ENCODE results near the gene ABI3BP.

Gene ABI3BP

DNA sequence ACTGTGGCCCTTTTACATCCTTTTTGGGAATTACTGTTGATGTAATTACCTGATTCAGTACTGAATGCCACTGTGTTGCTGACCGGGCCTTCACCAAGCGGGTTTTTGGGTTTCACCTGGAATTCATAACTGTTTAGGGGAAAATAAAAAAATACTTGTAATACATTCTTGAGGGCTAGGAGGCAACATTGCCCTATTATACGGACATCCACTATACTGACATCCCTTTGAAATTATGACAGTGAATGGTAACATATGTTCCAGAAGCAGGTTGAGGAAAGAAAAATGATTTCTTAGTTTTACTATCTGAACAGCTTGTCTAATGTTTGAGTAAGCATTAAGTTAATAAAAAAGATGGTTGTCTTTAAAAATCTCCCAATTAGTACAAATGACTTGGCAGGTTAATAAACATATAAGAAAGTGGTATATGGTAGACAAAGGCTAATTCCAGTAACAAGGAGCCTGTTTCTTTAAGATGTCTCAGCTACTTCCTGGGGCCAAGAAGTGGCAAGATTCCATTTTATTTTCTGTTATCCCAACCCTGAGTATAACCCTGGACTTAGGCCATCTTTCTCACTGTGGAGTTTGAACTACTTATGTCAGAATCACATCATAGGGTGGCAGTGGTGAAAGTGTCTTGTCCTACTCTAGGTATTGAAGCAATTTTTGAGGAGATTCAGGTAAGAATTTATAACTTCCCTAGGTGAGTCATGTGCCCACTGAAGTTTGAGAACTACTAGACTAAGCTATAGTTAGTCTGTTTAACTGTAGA lies 238.5 kb downstream of the ABI3BP start:
- DNase-seq (ENCODE audit: low read depth), result no peak
- TF ChIP-seq, protein P1, sequence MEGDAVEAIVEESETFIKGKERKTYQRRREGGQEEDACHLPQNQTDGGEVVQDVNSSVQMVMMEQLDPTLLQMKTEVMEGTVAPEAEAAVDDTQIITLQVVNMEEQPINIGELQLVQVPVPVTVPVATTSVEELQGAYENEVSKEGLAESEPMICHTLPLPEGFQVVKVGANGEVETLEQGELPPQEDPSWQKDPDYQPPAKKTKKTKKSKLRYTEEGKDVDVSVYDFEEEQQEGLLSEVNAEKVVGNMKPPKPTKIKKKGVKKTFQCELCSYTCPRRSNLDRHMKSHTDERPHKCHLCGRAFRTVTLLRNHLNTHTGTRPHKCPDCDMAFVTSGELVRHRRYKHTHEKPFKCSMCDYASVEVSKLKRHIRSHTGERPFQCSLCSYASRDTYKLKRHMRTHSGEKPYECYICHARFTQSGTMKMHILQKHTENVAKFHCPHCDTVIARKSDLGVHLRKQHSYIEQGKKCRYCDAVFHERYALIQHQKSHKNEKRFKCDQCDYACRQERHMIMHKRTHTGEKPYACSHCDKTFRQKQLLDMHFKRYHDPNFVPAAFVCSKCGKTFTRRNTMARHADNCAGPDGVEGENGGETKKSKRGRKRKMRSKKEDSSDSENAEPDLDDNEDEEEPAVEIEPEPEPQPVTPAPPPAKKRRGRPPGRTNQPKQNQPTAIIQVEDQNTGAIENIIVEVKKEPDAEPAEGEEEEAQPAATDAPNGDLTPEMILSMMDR (IDR thresholded peaks at IDR 0.05; ENCODE audit: low read depth, low read length, missing control alignments), result no peak
- no peak overlapping the region for H3K4me3 ChIP-seq (ENCODE audit: low read depth, low read length)

DNA sequence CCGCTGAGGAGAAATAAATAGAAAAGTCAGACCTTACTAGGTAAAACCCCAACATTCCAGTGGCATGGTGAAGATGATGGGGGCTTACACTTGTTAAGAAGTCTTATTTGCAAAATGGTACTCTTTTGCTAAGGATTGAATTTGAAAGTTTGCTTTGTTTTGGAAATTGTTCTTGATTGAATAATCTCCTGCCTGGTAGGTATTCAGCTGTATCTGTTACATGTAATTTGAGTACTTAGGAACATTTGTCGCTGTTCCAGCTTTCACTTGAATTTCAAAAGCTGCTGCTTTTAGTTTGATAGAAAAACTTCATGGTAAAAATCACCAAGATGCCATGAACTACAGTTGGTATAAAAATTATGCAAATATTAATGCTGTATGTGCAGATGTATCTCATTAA lies 239.4 kb downstream of the ABI3BP start:
- no peak overlapping the region for H3K4me3 ChIP-seq (ENCODE audit: low read depth, low read length)
- no peak for DNase-seq (ENCODE audit: low read depth)
- TF ChIP-seq, protein P1 (IDR thresholded peaks at IDR 0.05; ENCODE audit: low read depth, low read length, missing control alignments), result no peak

DNA sequence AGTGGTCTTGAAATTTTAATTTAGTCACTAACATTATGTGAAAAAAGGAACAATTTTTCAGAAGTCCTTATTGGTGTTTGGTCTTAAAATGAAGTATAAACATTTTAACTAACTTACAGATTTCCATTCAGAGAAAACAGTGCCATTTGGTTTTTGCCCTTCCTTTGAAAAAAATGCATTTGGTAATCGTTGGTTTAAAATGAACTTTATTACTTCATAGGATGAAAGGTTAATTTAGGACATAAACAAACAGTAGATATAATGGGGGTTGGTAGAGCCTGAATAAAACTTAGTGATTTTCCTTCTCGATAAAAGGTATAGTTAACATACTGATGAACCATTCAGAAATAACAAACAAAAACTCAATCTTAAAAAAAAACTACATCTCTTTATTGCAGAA lies 244.3 kb downstream of the ABI3BP start:
- no peak overlapping the region for H3K4me3 ChIP-seq (ENCODE audit: low read depth, low read length)
- no peak for DNase-seq (ENCODE audit: low read depth)
- TF ChIP-seq, protein P1 (IDR thresholded peaks at IDR 0.05; ENCODE audit: low read depth, low read length, missing control alignments), result no peak

DNA sequence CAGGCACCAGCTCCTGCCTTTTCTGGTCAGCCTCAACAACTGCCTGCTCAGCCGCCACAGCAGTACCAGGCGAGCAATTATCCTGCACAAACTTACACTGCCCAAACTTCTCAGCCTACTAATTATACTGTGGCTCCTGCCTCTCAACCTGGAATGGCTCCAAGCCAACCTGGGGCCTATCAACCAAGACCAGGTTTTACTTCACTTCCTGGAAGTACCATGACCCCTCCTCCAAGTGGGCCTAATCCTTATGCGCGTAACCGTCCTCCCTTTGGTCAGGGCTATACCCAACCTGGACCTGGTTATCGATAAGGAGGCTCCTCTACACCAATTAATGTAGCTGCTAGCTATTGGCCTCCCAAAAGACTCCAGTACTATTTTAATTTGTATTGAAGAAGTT lies 245.0 kb downstream of the ABI3BP start:
- no peak overlapping the region for H3K4me3 ChIP-seq (ENCODE audit: low read depth, low read length)
- DNase-seq (ENCODE audit: low read depth), result no peak
- TF ChIP-seq, protein P1 (IDR thresholded peaks at IDR 0.05; ENCODE audit: low read depth, low read length, missing control alignments), result no peak

DNA sequence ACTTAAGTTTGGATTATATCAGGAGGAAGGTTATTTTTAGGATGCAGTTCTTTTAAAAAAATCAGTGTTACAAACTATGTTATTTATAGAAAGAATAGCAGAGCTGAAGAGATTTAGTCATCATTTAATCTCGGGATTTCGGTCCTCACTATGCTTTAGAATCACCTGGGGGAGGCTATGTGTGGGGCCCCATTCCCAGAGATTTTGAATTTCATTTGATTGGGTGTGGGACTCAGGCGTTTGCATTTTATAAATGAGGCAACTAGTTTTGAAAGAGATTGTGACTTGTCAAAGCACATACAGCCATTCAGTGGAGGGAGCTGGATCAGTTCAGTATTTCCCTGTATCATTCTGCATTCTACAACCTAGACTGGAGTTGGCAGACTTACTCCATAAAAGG lies 247.1 kb downstream of the ABI3BP start:
- H3K4me3 ChIP-seq (ENCODE audit: low read depth, low read length), result no peak overlapping the region
- TF ChIP-seq, protein P1 (IDR thresholded peaks at IDR 0.05; ENCODE audit: low read depth, low read length, missing control alignments), result no peak
- DNase-seq (ENCODE audit: low read depth), result no peak

DNA sequence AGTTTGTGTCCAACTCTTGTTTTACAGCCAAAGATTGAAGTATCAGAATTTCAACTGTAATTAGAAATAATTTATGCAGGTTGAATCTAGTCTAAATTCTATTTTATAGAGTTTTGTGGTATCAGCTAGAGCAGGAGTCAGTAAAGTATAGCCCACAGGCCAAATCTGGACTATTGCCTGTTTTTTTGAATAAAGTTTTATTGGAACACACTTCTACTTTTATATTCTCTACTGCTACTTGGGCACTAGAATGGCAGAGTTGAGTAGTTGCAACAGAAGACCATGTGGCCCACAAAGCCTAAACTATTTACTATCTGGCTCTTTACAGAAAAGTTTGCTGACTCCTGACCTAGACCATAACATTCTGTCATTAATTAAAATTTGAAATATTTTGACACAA lies 247.6 kb downstream of the ABI3BP start:
- H3K4me3 ChIP-seq (ENCODE audit: low read depth, low read length), result no peak overlapping the region
- TF ChIP-seq, protein P1 (IDR thresholded peaks at IDR 0.05; ENCODE audit: low read depth, low read length, missing control alignments), result no peak

DNA sequence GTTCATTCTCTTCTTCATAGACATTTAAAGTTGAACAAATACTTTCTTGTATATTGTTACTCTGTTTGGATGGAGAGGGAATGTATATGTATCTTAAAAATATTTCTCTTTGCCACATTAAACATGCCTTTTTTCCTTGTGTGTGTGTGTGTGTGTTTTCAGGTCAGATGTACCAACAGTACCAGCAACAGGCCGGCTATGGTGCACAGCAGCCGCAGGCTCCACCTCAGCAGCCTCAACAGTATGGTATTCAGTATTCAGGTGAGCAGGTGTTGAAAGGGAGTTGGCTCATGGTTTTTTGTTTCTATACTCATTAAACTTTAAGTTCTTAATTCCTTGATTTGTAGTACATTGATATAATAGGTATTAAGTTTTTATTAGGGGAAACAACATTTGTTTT lies 248.6 kb downstream of the ABI3BP start:
- TF ChIP-seq, protein P1 (IDR thresholded peaks at IDR 0.05; ENCODE audit: low read depth, low read length, missing control alignments), result no peak
- H3K4me3 ChIP-seq (ENCODE audit: low read depth, low read length), result no peak overlapping the region
- DNase-seq (ENCODE audit: low read depth), result no peak

More for the DNA sequence above, 247.6 kb downstream of the ABI3BP start:
- DNase-seq (ENCODE audit: low read depth), result no peak

Measured in GM12864 (cell line).